Astrocyte (in vitro differentiated cells and primary cell): ENCODE results near the gene TSC2. TPM values are rescaled to one million over a fixed set of nuclear protein-coding genes. Genes with fewer than 3 reads are reported as not detected.

Source experiments
- DNase-seq: peaks from one replicate; pipeline ENCODE4 v3.0.0-alpha.2; 2010; ENCODE audit warnings: low read depth
- FAIRE-seq: peaks from 2 replicates; lab custom pipeline; 2011; peaks lifted over from hg19 to GRCh38; lab: Jason Lieb, UNC
- H2AFZ ChIP-seq: 2 replicates; pipeline ENCODE4 v1.6.0; 2012; ENCODE audit warnings: low read depth, low read length, inconsistent platforms
- H3K27ac ChIP-seq: 2 replicates; pipeline ENCODE4 v1.5.1; 2011; ENCODE audit warnings: low read depth, low read length, inconsistent platforms
- H3K27me3 ChIP-seq: 2 replicates; pipeline ENCODE4 v1.6.0; 2011; ENCODE audit warnings: low read length, inconsistent platforms; ENCODE audit not compliant: insufficient read depth
- H3K36me3 ChIP-seq: 2 replicates; pipeline ENCODE4 v1.5.1; 2011; ENCODE audit warnings: low read length, inconsistent platforms; ENCODE audit not compliant: insufficient read depth
- H3K4me1 ChIP-seq: 2 replicates; pipeline ENCODE4 v1.5.1; 2011; ENCODE audit warnings: low read length, inconsistent platforms; ENCODE audit not compliant: insufficient read depth
- H3K4me2 ChIP-seq: 2 replicates; pipeline ENCODE4 v1.6.0; 2012; ENCODE audit warnings: low read length, inconsistent platforms
- H3K4me3 ChIP-seq: 2 replicates; pipeline ENCODE4 v1.5.1; 2011; ENCODE audit warnings: low read depth, mild to moderate bottlenecking, low read length, inconsistent platforms; ENCODE audit not compliant: insufficient read depth
- H3K79me2 ChIP-seq: 2 replicates; pipeline ENCODE4 v1.6.0; 2012; ENCODE audit warnings: mild to moderate bottlenecking, low read length, inconsistent platforms; ENCODE audit not compliant: insufficient read depth
- H3K9ac ChIP-seq: 2 replicates; pipeline ENCODE4 v1.6.0; 2012; ENCODE audit warnings: mild to moderate bottlenecking, low read length, inconsistent platforms
- H3K9me3 ChIP-seq: 2 replicates; pipeline ENCODE4 v1.5.1; 2012; ENCODE audit warnings: low read depth, mild to moderate bottlenecking, low read length, inconsistent platforms; ENCODE audit not compliant: insufficient read depth
- H4K20me1 ChIP-seq: 2 replicates; pipeline ENCODE4 v1.6.0; 2012; ENCODE audit warnings: low read length, inconsistent platforms; ENCODE audit not compliant: insufficient read depth
- H3K27ac Mint-ChIP-seq: one replicate; pipeline ENCODE4 v1.8.0; 2021; ENCODE audit warnings: mild to moderate bottlenecking, mixed read lengths; ENCODE audit not compliant: unreplicated experiment
- H3K27me3 Mint-ChIP-seq: one replicate; pipeline ENCODE4 v1.8.0; 2021; ENCODE audit warnings: low read depth, mixed read lengths; ENCODE audit not compliant: unreplicated experiment
- H3K36me3 Mint-ChIP-seq: one replicate; pipeline ENCODE4 v1.8.0; 2021; ENCODE audit warnings: low read depth, mixed read lengths; ENCODE audit not compliant: unreplicated experiment
- H3K4me1 Mint-ChIP-seq: one replicate; pipeline ENCODE4 v1.8.0; 2021; ENCODE audit warnings: low read depth, mixed read lengths; ENCODE audit not compliant: unreplicated experiment
- H3K4me3 Mint-ChIP-seq: one replicate; pipeline ENCODE4 v1.8.0; 2021; ENCODE audit warnings: mild to moderate bottlenecking, moderate library complexity, mixed read lengths; ENCODE audit not compliant: unreplicated experiment
- H3K9me3 Mint-ChIP-seq: one replicate; pipeline ENCODE4 v1.8.0; 2021; ENCODE audit warnings: mild to moderate bottlenecking, mixed read lengths; ENCODE audit not compliant: unreplicated experiment
- EZH2 ChIP-seq: IDR thresholded peaks from 2 replicates; pipeline ENCODE4 v1.6.1; 2012; ENCODE audit warnings: mild to moderate bottlenecking, low read length, inconsistent platforms; ENCODE audit not compliant: insufficient read depth
- total RNA-seq: library from RNA; stranded (reverse); gene quantifications from 2 replicates; pipeline ENCODE4 v1.2.1, GENCODE V29; 2021
- TF ChIP-seq, protein P1 (sequence below): IDR thresholded peaks from 2 replicates; pipeline ENCODE4 v1.5.1; 2011; ENCODE audit warnings: low read depth, mild to moderate bottlenecking, inconsistent platforms, low read length, moderate library complexity; ENCODE audit not compliant: insufficient read depth

TSC2 gene
- total RNA-seq, 1 donor from 2014 or later, result 89.5 TPM

GRCh38 chr16:2042171-2042985 lies 5.4 kb upstream of the TSC2 start:
- H3K4me1 ChIP-seq, result peaks cover 47% of the 10 kb centered on the region
- TF ChIP-seq, protein P1, sequence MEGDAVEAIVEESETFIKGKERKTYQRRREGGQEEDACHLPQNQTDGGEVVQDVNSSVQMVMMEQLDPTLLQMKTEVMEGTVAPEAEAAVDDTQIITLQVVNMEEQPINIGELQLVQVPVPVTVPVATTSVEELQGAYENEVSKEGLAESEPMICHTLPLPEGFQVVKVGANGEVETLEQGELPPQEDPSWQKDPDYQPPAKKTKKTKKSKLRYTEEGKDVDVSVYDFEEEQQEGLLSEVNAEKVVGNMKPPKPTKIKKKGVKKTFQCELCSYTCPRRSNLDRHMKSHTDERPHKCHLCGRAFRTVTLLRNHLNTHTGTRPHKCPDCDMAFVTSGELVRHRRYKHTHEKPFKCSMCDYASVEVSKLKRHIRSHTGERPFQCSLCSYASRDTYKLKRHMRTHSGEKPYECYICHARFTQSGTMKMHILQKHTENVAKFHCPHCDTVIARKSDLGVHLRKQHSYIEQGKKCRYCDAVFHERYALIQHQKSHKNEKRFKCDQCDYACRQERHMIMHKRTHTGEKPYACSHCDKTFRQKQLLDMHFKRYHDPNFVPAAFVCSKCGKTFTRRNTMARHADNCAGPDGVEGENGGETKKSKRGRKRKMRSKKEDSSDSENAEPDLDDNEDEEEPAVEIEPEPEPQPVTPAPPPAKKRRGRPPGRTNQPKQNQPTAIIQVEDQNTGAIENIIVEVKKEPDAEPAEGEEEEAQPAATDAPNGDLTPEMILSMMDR, result no peak
- no peak for TF ChIP-seq EZH2
- peaks cover 5% of the 10 kb centered on the region for H3K79me2 ChIP-seq
- H3K9me3 Mint-ChIP-seq, result no peaks in the 10 kb centered on the region
- DNase-seq (no peak), FAIRE-seq (no peak)
- no peaks in the 10 kb centered on the region for H4K20me1 ChIP-seq
- no peaks in the 10 kb centered on the region for H3K27me3 Mint-ChIP-seq
- H3K4me3 ChIP-seq, result no peak overlapping the region
- H3K36me3 ChIP-seq, result no peaks in the 10 kb centered on the region
- H3K27ac ChIP-seq, result no peak overlapping the region
- H3K4me2 ChIP-seq, result no peak overlapping the region
- peaks cover 3% of the 10 kb centered on the region for H3K36me3 Mint-ChIP-seq
- H2AFZ ChIP-seq, result no peak overlapping the region
- no peak overlapping the region for H3K9ac ChIP-seq
- H3K27ac Mint-ChIP-seq, result no peak overlapping the region
- no peaks in the 10 kb centered on the region for H3K27me3 ChIP-seq
- no peak overlapping the region for H3K4me3 Mint-ChIP-seq
- H3K4me1 Mint-ChIP-seq, result peaks cover 4% of the 10 kb centered on the region
- no peaks in the 10 kb centered on the region for H3K9me3 ChIP-seq

DNA sequence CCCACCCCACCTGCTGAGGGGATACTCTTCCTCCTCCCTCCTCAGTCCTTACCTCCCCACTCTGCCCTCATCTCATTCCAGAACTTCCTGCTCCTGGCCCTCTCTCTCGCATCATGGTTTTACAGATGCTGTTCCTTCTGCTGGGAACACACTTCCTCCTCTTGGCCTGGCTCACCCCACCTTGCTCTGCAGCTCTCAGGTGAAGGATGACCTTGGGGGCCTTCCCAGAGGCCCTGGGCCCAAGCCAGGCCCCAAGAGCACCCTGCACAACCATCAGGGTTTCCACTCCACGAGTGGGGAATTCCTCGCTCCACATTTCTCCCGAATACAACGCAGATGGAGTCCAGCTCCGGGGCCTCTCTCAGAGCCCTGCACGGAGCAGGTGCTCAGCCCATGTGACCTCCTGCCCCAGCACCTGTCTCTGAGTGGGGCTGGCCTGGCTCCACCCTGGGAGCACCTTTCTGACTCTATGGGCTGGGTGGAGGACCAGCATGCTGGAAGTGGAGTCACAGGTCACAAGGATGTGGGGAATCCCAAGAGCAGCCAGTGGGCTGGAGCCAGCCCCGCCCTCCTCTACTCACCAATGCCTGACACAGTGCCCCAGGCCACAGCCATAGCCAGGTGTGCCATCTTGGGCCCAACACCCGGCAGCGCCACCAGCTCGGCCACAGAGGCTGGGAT lies 4.7 kb upstream of the TSC2 start:
- Mint-ChIP-seq H3K9me3 (no peaks in the 10 kb centered on the region), H3K36me3 (peaks cover 3% of the 10 kb centered on the region), H3K4me3 (no peak overlapping the region), H3K4me1 (peaks cover 4% of the 10 kb centered on the region), H3K27ac (no peak overlapping the region), H3K27me3 (no peaks in the 10 kb centered on the region)
- H3K27ac ChIP-seq, result no peak overlapping the region
- no peaks in the 10 kb centered on the region for H3K27me3 ChIP-seq
- H3K79me2 ChIP-seq, result peaks cover 4% of the 10 kb centered on the region
- no peak overlapping the region for H3K4me3 ChIP-seq
- DNase-seq (no peak), FAIRE-seq (no peak)
- H4K20me1 ChIP-seq, result no peaks in the 10 kb centered on the region
- no peaks in the 10 kb centered on the region for H3K9me3 ChIP-seq
- H3K36me3 ChIP-seq, result no peaks in the 10 kb centered on the region
- no peak overlapping the region for H3K9ac ChIP-seq
- no peak overlapping the region for H3K4me2 ChIP-seq
- no peak overlapping the region for H2AFZ ChIP-seq
- TF ChIP-seq EZH2, result no peak
- TF ChIP-seq, protein P1, result no peak
- peaks cover 41% of the 10 kb centered on the region for H3K4me1 ChIP-seq
